ENCODE results near the gene ATP1A2. TPM values are rescaled to one million over a fixed set of nuclear protein-coding genes. Genes with fewer than 3 reads are reported as not detected.

Gene ATP1A2
- total RNA-seq, 1 experiment from 2014 or later, result 0.15 TPM

DNA sequence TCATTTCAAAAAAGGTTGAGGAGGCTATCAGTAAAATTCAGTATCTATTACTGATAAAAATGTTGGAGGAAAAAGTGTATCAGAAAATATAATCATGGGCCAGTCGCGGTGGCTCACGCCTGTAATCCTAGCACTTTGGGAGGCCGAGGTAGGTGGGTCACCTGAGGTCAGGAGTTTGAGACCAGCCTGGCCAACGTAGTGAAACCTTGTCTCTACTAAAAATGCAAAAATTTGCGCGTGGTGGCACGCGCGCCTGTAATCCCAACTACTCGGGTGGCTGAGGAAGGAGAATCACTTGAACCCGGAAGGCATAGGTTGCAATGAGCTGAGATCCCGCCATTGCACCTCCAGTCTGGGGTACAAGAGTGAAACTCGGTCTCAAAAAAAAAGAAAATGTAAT lies 30.5 kb downstream of the ATP1A2 start:
- no TSS peak for BruUV-seq (replicated peaks)
- TF ChIP-seq, protein P1, sequence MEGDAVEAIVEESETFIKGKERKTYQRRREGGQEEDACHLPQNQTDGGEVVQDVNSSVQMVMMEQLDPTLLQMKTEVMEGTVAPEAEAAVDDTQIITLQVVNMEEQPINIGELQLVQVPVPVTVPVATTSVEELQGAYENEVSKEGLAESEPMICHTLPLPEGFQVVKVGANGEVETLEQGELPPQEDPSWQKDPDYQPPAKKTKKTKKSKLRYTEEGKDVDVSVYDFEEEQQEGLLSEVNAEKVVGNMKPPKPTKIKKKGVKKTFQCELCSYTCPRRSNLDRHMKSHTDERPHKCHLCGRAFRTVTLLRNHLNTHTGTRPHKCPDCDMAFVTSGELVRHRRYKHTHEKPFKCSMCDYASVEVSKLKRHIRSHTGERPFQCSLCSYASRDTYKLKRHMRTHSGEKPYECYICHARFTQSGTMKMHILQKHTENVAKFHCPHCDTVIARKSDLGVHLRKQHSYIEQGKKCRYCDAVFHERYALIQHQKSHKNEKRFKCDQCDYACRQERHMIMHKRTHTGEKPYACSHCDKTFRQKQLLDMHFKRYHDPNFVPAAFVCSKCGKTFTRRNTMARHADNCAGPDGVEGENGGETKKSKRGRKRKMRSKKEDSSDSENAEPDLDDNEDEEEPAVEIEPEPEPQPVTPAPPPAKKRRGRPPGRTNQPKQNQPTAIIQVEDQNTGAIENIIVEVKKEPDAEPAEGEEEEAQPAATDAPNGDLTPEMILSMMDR (IDR thresholded peaks at IDR 0.05), result no peak
- TF ChIP-seq, protein P2, sequence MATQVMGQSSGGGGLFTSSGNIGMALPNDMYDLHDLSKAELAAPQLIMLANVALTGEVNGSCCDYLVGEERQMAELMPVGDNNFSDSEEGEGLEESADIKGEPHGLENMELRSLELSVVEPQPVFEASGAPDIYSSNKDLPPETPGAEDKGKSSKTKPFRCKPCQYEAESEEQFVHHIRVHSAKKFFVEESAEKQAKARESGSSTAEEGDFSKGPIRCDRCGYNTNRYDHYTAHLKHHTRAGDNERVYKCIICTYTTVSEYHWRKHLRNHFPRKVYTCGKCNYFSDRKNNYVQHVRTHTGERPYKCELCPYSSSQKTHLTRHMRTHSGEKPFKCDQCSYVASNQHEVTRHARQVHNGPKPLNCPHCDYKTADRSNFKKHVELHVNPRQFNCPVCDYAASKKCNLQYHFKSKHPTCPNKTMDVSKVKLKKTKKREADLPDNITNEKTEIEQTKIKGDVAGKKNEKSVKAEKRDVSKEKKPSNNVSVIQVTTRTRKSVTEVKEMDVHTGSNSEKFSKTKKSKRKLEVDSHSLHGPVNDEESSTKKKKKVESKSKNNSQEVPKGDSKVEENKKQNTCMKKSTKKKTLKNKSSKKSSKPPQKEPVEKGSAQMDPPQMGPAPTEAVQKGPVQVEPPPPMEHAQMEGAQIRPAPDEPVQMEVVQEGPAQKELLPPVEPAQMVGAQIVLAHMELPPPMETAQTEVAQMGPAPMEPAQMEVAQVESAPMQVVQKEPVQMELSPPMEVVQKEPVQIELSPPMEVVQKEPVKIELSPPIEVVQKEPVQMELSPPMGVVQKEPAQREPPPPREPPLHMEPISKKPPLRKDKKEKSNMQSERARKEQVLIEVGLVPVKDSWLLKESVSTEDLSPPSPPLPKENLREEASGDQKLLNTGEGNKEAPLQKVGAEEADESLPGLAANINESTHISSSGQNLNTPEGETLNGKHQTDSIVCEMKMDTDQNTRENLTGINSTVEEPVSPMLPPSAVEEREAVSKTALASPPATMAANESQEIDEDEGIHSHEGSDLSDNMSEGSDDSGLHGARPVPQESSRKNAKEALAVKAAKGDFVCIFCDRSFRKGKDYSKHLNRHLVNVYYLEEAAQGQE (IDR thresholded peaks at IDR 0.05; ENCODE audit: insufficient read depth in 1 of 2, low read depth in 2 of 2, low read length in 1 of 2), result no peak
- no peak for TF ChIP-seq POLR2AphosphoS5 (IDR thresholded peaks at IDR 0.05; ENCODE audit: low read depth, low read length)
- no peak for TF ChIP-seq TCF7L2 (IDR thresholded peaks at IDR 0.05; ENCODE audit: low read depth, low read length)
- no peak for TF ChIP-seq SIN3A (IDR thresholded peaks at IDR 0.05; ENCODE audit: borderline replicate concordance, insufficient read depth, low read depth, low read length)

DNA sequence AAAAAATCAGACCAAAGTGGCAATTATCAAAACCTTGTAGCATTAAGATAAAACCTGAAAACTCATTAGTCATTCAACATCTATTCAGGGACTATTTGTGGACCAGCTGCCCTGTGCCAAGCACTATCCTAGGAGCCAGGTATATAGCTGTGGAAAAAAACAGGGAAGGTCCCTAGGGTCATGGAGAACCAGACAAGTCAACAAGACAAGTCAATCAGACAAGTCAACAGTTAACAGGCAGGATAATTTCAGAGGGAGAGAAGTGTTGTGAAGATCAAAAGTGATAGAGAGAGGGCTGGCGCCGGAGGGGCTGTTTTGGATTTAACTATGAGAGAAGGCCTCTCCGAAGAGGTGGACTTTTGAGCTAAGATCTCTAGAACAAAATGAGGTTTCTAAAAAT lies 32.6 kb downstream of the ATP1A2 start:
- in situ Hi-C loops (cut with HindIII; ENCODE audit: low pct_unique_long_range_greater_than_20kb, low sequenced_read_pairs) (no loop called here), intact Hi-C loops (cut with micrococcal nuclease; ENCODE audit: unreplicated experiment) (no loop called here)
- TF ChIP-seq, protein P1 (IDR thresholded peaks at IDR 0.05), result no peak
- TF ChIP-seq TCF7L2 (IDR thresholded peaks at IDR 0.05; ENCODE audit: low read depth, low read length), result no peak
- no peak for TF ChIP-seq POLR2AphosphoS5 (IDR thresholded peaks at IDR 0.05; ENCODE audit: low read depth, low read length)
- TF ChIP-seq, protein P2 (IDR thresholded peaks at IDR 0.05; ENCODE audit: insufficient read depth in 1 of 2, low read depth in 2 of 2, low read length in 1 of 2), result no peak
- no peak for TF ChIP-seq SIN3A (IDR thresholded peaks at IDR 0.05; ENCODE audit: borderline replicate concordance, insufficient read depth, low read depth, low read length)
- Histone ChIP-seq H3K4me3 (ENCODE audit: low read depth in 2 of 2, low read length in 2 of 2) (no peak overlapping the region), H3K27ac (ENCODE audit: low read length) (no peak overlapping the region), H3K27me3 (ENCODE audit: control insufficient read depth, insufficient read depth, low read length) (peaks cover 5% of the 10 kb centered on the region), H3K36me3 (ENCODE audit: control insufficient read depth, insufficient read depth, low read length) (no peaks in the 10 kb centered on the region), H3K9me3 (ENCODE audit: control insufficient read depth, insufficient read depth, low read depth, low read length) (no peaks in the 10 kb centered on the region), H3K4me1 (ENCODE audit: control insufficient read depth, insufficient read depth, low read length) (no peaks in the 10 kb centered on the region)
- ChIA-PET POLR2A (no interaction called here), CTCF (no interaction called here)
- no TSS peak for BruUV-seq (replicated peaks)
- DNase-seq (ENCODE audit: low read depth, low spot score), result no peak
- ATAC-seq, result no peak

More for the DNA sequence above, 30.5 kb downstream of the ATP1A2 start:
- no peaks in the 10 kb centered on the region for H3K9me3 ChIP-seq (ENCODE audit: control insufficient read depth, insufficient read depth, low read depth, low read length)
- no peak overlapping the region for H3K27ac ChIP-seq (ENCODE audit: low read length)
- in situ Hi-C loops (cut with HindIII; ENCODE audit: low pct_unique_long_range_greater_than_20kb, low sequenced_read_pairs) (no loop called here), intact Hi-C loops (cut with micrococcal nuclease; ENCODE audit: unreplicated experiment) (no loop called here)
- H3K4me1 ChIP-seq (ENCODE audit: control insufficient read depth, insufficient read depth, low read length), result no peaks in the 10 kb centered on the region
- ChIA-PET CTCF (interaction anchor here (0.7 kb wide), 1 partner anchor 104 kb away, joined by 4 read pairs; no protein-coding TSS in a partner anchor), POLR2A (no interaction called here)
- DNase-seq (ENCODE audit: low read depth, low spot score) (no peak), ATAC-seq (no peak)
- no peaks in the 10 kb centered on the region for H3K36me3 ChIP-seq (ENCODE audit: control insufficient read depth, insufficient read depth, low read length)
- peaks cover 7% of the 10 kb centered on the region for H3K27me3 ChIP-seq (ENCODE audit: control insufficient read depth, insufficient read depth, low read length)
- no peak overlapping the region for H3K4me3 ChIP-seq (ENCODE audit: low read depth in 2 of 2, low read length in 2 of 2)

Data from Panc1 (cell line).